Mesenchymal stem cell (in vitro differentiated cells and primary cell): Measurements from ENCODE around the gene OBP2A.

ENCODE experiments used
- DNase-seq: peaks from one replicate; pipeline ENCODE4 v3.0.0-alpha.2; 2013
- H2AFZ ChIP-seq: one replicate; pipeline ENCODE4 v1.6.1; 2013; ENCODE audit warnings: low read depth, mild to moderate bottlenecking, control low read depth, inconsistent platforms, low read length, moderate library complexity
- H2AK5ac ChIP-seq: 2 replicates; pipeline ENCODE4 v1.6.1; 2013; ENCODE audit warnings: low read length, moderate library complexity, mild to moderate bottlenecking, inconsistent platforms; ENCODE audit not compliant: severe bottlenecking
- H2BK120ac ChIP-seq: one replicate; pipeline ENCODE4 v1.6.1; 2013; ENCODE audit warnings: low read depth, mild to moderate bottlenecking, inconsistent platforms, low read length, moderate library complexity
- H2BK12ac ChIP-seq, 2 experiments: one replicate each; pipeline ENCODE4 v1.6.1; 2013; ENCODE audit warnings: inconsistent platforms in 2 of 2, low read length in 2 of 2, mild to moderate bottlenecking in 2 of 2, moderate library complexity in 2 of 2, control low read depth in 1 of 2
- H2BK15ac ChIP-seq: one replicate; pipeline ENCODE4 v1.6.1; 2013; ENCODE audit warnings: mild to moderate bottlenecking, low read depth, inconsistent platforms; ENCODE audit not compliant: poor library complexity, severe bottlenecking
- H2BK5ac ChIP-seq: 2 replicates; pipeline ENCODE4 v1.6.1; 2013; ENCODE audit warnings: low read depth, mild to moderate bottlenecking, low read length, control low read depth, inconsistent platforms; ENCODE audit not compliant: poor library complexity, severe bottlenecking
- H3K14ac ChIP-seq, 2 experiments: one replicate each; pipeline ENCODE4 v1.6.1; 2013; ENCODE audit warnings: inconsistent platforms in 2 of 2, low read length in 2 of 2, control low read depth in 1 of 2, mild to moderate bottlenecking in 1 of 2, moderate library complexity in 1 of 2
- H3K18ac ChIP-seq, 2 experiments: one replicate each; pipeline ENCODE4 v1.6.1; 2013; ENCODE audit warnings: inconsistent platforms in 2 of 2, low read length in 2 of 2, control low read depth in 1 of 2, low read depth in 1 of 2, mild to moderate bottlenecking in 1 of 2
- H3K23ac ChIP-seq, 2 experiments: one replicate each; pipeline ENCODE4 v1.6.1; 2013; ENCODE audit warnings: inconsistent platforms in 2 of 2, low read length in 2 of 2, mild to moderate bottlenecking in 2 of 2, moderate library complexity in 2 of 2, control low read depth in 1 of 2
- H3K27ac ChIP-seq: 2 replicates; pipeline ENCODE4 v1.5.1; 2013; ENCODE audit warnings: mild to moderate bottlenecking, moderate library complexity, low read length, control low read depth, inconsistent platforms; ENCODE audit not compliant: poor library complexity, severe bottlenecking
- H3K27me3 ChIP-seq, 2 experiments: 2 replicates each; pipeline versions ENCODE4 v1.6.1 to v1.7.0; 2013; ENCODE audit warnings: low read length in 2 of 2, mild to moderate bottlenecking in 2 of 2, moderate library complexity in 2 of 2, control low read depth in 1 of 2, inconsistent platforms in 1 of 2; ENCODE audit not compliant: control insufficient read depth in 1 of 2, insufficient read depth in 1 of 2
- H3K36me3 ChIP-seq, 2 experiments: 2 replicates each; pipeline versions ENCODE4 v1.6.1 to v1.7.0; 2013; ENCODE audit warnings: low read length in 2 of 2, control low read depth in 1 of 2, inconsistent platforms in 1 of 2, low read depth in 1 of 2, mild to moderate bottlenecking in 1 of 2; ENCODE audit not compliant: insufficient read depth in 2 of 2, control insufficient read depth in 1 of 2
- H3K4ac ChIP-seq, 2 experiments: one replicate each; pipeline ENCODE4 v1.6.1; 2013; ENCODE audit warnings: inconsistent platforms in 2 of 2, low read length in 2 of 2, mild to moderate bottlenecking in 2 of 2, moderate library complexity in 2 of 2, control low read depth in 1 of 2, low read depth in 1 of 2
- H3K4me1 ChIP-seq: 2 replicates; pipeline ENCODE4 v1.6.1; 2013; ENCODE audit warnings: low read depth, low read length, control low read depth; ENCODE audit not compliant: control insufficient read depth, insufficient read depth
- H3K4me2 ChIP-seq: 2 replicates; pipeline ENCODE4 v1.6.1; 2013; ENCODE audit warnings: low read length, mild to moderate bottlenecking, inconsistent platforms; ENCODE audit not compliant: poor library complexity, severe bottlenecking
- H3K4me3 ChIP-seq, 2 experiments: 2 replicates each; pipeline versions ENCODE4 v1.5.1 to v1.7.0; 2013; ENCODE audit warnings: low read length in 2 of 2, mild to moderate bottlenecking in 2 of 2, control low read depth in 1 of 2, low read depth in 1 of 2; ENCODE audit not compliant: insufficient read depth in 1 of 2
- H3K79me1 ChIP-seq: replicated peaks from 2 replicates; pipeline ENCODE4 v1.6.1; 2013; ENCODE audit warnings: mild to moderate bottlenecking, control low read depth, low read length, inconsistent platforms; ENCODE audit not compliant: poor library complexity, severe bottlenecking
- H3K9ac ChIP-seq: 2 replicates; pipeline ENCODE4 v1.7.0; 2013; ENCODE audit warnings: mild to moderate bottlenecking, low read length, moderate library complexity
- H3K9me3 ChIP-seq: 2 replicates; pipeline ENCODE4 v1.7.0; 2013; ENCODE audit warnings: mild to moderate bottlenecking, low read length; ENCODE audit not compliant: control insufficient read depth
- H4K8ac ChIP-seq: one replicate; pipeline ENCODE4 v1.6.1; 2013; ENCODE audit warnings: inconsistent platforms, mild to moderate bottlenecking, low read length, moderate library complexity
- H4K91ac ChIP-seq: one replicate; pipeline ENCODE4 v1.6.1; 2013; ENCODE audit warnings: mild to moderate bottlenecking, low read length, inconsistent platforms
- WGBS: methylation state at CpG from one replicate; pipeline ENCODE4 v1.1.7; 2013; ENCODE audit warnings: mixed read lengths; 5-methylcytosine and 5-hydroxymethylcytosine counted together

The OBP2A gene

DNA sequence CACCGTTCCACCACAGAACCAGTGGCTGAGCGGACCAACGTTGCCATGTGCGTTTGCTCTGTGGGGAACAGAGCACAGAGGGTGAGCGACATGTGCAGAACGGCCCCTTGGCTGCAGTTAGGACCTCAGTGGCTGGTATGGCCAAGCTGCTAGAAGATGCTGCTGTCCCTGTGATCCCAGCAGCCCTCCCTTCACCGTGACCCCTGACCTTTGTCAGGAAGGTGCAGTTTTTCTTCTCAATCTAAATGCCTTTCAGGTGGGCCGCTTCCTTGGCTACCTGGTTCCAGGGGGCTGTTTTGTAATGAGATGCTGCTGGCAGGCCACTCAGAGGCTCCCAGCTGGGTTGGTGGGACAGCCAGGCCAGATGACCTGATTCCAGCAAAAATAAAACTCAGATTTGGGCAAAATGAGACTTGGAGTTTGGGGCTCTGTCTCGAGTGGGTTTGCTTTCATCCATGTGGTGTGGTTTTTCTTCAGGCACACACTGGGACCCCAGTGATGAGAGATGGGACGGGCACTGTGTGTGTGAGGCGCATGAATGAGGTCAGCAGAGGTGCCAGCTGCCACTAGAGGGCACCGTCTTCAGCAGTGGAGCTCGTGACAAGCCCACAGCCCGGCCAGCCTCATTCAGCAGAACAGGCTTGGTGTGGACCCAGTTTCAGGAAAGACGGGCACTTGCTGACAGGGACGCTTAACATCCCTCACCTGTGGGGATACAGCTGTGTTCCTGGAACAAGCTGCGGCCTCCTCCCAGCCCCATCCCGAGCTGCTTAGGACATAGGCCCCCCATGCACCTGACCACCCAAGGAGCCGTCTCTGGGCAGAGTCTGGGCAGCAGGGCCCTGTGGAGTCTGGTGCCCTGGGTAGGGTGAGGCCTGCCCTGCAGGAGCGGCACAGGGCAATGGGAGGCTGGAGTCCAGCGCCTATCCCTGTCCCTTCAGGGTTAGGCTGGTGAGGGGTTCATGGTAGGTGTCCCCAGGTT, 41.4 kb upstream of the OBP2A start:
- no peak overlapping the region for H2AFZ ChIP-seq
- H3K4ac ChIP-seq = no peak overlapping the region
- peaks cover 31 to 49% of the 10 kb centered on the region in 2 experiments for H3K36me3 ChIP-seq
- WGBS = 76% methylated on average over 21 of the region's 21 CpGs
- peak overlapping the region; percentile 62 for H4K8ac ChIP-seq
- no peak overlapping the region for H3K9ac ChIP-seq
- H3K14ac ChIP-seq = no peak overlapping the region
- H3K9me3 ChIP-seq = peaks cover 7% of the 10 kb centered on the region
- H2BK5ac ChIP-seq = no peak overlapping the region
- H3K27me3 ChIP-seq = no peaks in the 10 kb centered on the region
- H2AK5ac ChIP-seq = no peak overlapping the region
- peak overlapping the region; percentile 70 for H4K91ac ChIP-seq
- H3K79me1 ChIP-seq = peaks cover 37% of the 10 kb centered on the region
- DNase-seq = peak; percentile 67
- H3K4me2 ChIP-seq = no peak overlapping the region
- no peak overlapping the region for H3K27ac ChIP-seq
- no peak overlapping the region for H3K23ac ChIP-seq
- no peak overlapping the region for H2BK120ac ChIP-seq
- H3K18ac ChIP-seq = no peak overlapping the region
- H2BK15ac ChIP-seq = no peak overlapping the region
- no peak overlapping the region for H2BK12ac ChIP-seq
- H3K4me3 ChIP-seq = no peak overlapping the region
- H3K4me1 ChIP-seq = peaks cover 32% of the 10 kb centered on the region

DNA sequence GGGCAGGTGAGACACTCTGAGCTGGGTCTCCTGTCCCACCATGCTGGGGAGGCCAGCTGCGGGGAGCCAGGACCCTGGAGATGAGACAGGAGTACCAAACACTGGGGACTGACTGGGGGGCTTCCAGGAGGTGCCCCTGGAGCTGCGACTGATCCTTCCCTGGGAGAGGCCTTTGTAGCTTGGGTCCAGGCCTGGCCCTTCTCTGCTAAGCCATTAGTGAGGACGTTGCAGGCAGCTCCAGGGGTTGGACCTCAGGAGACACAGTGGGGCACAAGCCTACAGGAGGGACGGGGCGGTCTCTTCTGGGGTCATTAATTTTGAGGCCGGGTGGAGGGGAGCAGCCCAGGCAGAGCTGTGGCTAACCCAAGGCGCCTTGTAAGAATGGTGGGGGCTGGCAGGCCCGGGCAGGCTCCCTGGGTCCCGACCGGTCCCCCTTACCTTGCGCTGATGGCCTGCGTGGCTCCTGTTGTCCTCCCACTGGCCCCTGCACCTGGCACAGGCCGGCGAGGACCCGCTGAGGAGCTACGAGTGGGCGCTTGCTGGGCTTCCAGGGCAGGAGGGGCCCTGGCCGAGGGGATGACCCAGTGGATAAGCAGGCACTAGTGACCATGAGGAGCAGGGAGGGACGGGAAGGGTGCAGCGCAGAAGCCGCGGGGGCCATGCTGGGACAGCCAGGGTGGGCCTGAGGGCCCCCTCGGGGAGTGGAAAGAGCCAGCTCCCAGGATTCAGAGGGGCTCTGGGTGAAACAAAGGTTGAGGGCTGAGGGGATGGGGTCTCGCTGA, 40.3 kb upstream of the OBP2A start:
- no peaks in the 10 kb centered on the region for H3K27me3 ChIP-seq
- no peak overlapping the region for H3K18ac ChIP-seq
- H3K23ac ChIP-seq = no peak overlapping the region
- no peak overlapping the region for H2AK5ac ChIP-seq
- no peak overlapping the region for H3K4ac ChIP-seq
- H2BK120ac ChIP-seq = no peak overlapping the region
- H3K14ac ChIP-seq = no peak overlapping the region
- DNase-seq = no peak
- no peak overlapping the region for H4K8ac ChIP-seq
- H3K4me1 ChIP-seq = peaks cover 30% of the 10 kb centered on the region
- no peak overlapping the region for H3K9ac ChIP-seq
- H3K4me2 ChIP-seq = no peak overlapping the region
- H3K79me1 ChIP-seq = peaks cover 37% of the 10 kb centered on the region
- H2BK12ac ChIP-seq = no peak overlapping the region
- H3K4me3 ChIP-seq = no peak overlapping the region
- H2AFZ ChIP-seq = no peak overlapping the region
- no peak overlapping the region for H2BK15ac ChIP-seq
- H3K36me3 ChIP-seq = peaks cover 31 to 49% of the 10 kb centered on the region in 2 experiments
- no peak overlapping the region for H2BK5ac ChIP-seq
- H3K27ac ChIP-seq = no peak overlapping the region
- peaks cover 7% of the 10 kb centered on the region for H3K9me3 ChIP-seq
- 95% methylated on average over 24 of the region's 24 CpGs for WGBS
- no peak overlapping the region for H4K91ac ChIP-seq

DNA sequence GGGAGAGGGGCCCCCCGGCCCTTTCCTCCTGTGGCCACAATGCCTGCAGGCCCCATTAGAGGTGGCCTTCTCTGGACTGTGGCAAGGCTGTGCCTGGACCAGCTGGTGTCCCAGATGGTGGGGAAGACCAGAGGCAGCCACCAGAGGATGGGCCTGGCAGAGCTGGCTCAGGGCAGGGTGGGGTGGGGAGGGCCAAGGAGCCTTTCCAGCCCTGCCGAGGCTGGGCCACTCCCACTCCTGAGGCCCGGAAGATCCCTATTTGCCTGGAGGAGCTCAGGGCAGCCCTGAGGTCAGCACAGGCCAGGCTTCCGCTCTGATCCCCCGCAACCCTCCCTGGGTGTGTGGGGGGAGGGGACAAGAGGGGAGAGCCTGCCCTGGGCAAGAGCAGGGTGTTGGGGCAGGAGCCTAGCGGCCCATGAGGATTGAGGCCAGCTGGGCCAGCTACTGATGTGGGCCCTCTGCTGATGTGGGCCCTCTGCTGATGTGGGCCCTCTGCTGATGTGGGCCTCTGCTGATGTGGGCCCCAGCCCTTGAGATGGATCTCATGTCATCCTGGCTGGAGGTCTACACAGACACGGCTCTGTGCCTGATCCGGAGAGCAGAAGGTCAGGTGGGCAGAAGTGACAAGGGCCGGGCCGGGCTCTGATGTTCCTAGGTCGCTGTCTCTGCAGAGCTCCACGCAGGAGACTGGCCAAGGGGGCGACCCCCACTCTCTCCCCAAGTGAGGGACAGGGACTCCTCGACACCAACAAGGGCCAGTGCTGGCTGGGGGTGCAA, 39.4 kb upstream of the OBP2A start:
- H2BK12ac ChIP-seq = no peak overlapping the region
- H2BK15ac ChIP-seq = peak overlapping the region; percentile 58
- no peak overlapping the region for H2BK120ac ChIP-seq
- peaks cover 35% of the 10 kb centered on the region for H3K79me1 ChIP-seq
- H3K36me3 ChIP-seq = peaks cover 31 to 48% of the 10 kb centered on the region in 2 experiments
- H3K4ac ChIP-seq = no peak overlapping the region
- H3K4me2 ChIP-seq = no peak overlapping the region
- DNase-seq = peak; percentile 7
- H3K4me1 ChIP-seq = peaks cover 28% of the 10 kb centered on the region
- no peaks in the 10 kb centered on the region for H3K27me3 ChIP-seq
- no peak overlapping the region for H3K27ac ChIP-seq
- no peak overlapping the region for H2AK5ac ChIP-seq
- peak overlapping the region; percentile 58 for H4K91ac ChIP-seq
- H4K8ac ChIP-seq = peak overlapping the region; percentile 27
- H2BK5ac ChIP-seq = no peak overlapping the region
- H3K23ac ChIP-seq = no peak overlapping the region
- H3K9me3 ChIP-seq = peaks cover 7% of the 10 kb centered on the region
- 63% methylated on average over 13 of the region's 14 CpGs for WGBS
- peak overlapping the region in 1 of 2 experiments; percentile 46 for H3K18ac ChIP-seq
- H3K9ac ChIP-seq = no peak overlapping the region
- H2AFZ ChIP-seq = no peak overlapping the region
- H3K4me3 ChIP-seq = no peak overlapping the region
- H3K14ac ChIP-seq = no peak overlapping the region
